ACHN (cell line): ENCODE measurements around the gene NRL.

Experiments used
- DNase-seq: peaks from one replicate; pipeline ENCODE4 v3.0.0-alpha.2; 2015
- in situ Hi-C: cut with HindIII; loops from 2 replicates; pipeline ENCODE4 v1.10.0; 2017; ENCODE audit warnings: low sequenced_read_pairs, low pct_ligation_motif_present, low pct_unique_long_range_greater_than_20kb

NRL gene

DNA sequence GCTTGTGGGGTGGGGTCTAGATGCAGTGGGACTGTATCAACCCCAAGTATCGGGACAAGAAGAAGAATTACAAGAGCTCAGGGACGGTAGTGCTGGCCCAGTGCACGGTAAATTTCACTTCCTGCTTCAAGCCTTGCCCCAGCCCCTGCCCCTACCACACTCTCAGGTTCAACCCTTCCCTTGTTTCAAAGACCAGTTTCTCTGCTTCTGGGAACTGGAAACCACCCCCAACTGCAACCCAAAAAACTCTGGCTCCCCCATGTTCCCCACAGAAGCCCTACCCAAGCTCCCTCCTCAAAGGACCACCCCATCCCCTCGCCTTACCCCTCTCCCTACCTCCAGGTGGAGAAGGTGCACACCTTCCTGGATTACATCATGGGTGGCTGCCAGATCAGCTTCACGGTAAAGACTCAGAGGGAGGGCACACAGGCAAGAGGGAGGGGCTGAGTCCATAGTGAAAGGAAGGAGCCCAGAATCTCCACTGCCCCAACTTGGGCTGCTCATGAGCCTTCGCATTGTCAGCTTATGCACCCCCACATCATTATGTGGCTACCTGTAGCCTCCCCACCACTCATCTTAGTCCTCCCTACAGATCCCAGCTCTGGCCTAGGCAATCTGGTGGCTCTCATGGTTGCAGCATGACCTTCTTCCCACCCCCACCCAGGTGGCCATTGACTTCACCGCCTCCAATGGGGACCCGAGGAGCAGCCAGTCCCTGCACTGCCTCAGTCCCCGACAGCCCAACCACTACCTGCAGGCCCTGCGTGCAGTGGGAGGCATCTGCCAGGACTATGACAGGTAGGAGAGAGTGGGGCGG lies 39.1 kb downstream of the NRL start:
- DNase-seq, result no peak
- in situ Hi-C loops, result no loop called here

DNA sequence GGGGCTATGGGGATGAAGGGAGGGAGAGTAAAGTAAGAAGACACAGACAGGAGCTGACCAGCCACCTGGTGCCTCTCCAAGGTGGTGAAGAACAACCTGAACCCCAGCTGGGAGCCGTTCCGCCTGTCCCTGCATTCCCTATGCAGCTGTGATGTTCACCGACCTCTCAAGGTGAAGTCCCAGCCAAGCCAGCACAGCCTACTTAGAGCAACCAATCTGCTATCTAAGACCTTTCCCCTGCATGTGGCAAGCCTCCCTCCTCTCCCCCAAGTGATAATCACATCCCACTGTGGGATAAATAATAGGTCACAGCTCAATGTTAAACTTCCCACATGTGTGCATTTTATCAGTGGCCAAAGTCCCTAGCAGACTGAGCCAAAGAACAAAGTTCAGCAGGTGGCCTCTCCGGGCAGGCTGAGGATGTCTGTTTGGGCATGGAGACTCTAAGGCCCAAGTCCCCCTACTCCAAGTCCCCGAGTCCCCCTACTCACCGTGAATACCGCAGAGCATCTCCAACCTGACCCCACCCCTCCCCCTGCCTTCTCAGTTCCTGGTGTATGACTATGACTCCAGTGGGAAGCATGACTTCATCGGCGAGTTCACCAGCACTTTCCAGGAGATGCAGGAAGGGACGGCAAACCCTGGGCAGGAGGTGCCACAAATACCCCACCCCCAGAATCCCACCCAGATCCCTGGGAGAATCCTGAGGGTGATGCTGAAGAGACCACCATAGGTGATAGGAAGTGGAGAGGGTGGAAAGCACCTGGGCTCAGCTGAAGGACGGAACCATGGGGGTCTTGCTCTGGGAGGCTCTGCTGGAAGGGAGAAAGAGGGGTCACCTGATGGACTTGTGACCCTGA lies 39.9 kb downstream of the NRL start:
- in situ Hi-C loops, result no loop called here
- DNase-seq, result no peak

DNA sequence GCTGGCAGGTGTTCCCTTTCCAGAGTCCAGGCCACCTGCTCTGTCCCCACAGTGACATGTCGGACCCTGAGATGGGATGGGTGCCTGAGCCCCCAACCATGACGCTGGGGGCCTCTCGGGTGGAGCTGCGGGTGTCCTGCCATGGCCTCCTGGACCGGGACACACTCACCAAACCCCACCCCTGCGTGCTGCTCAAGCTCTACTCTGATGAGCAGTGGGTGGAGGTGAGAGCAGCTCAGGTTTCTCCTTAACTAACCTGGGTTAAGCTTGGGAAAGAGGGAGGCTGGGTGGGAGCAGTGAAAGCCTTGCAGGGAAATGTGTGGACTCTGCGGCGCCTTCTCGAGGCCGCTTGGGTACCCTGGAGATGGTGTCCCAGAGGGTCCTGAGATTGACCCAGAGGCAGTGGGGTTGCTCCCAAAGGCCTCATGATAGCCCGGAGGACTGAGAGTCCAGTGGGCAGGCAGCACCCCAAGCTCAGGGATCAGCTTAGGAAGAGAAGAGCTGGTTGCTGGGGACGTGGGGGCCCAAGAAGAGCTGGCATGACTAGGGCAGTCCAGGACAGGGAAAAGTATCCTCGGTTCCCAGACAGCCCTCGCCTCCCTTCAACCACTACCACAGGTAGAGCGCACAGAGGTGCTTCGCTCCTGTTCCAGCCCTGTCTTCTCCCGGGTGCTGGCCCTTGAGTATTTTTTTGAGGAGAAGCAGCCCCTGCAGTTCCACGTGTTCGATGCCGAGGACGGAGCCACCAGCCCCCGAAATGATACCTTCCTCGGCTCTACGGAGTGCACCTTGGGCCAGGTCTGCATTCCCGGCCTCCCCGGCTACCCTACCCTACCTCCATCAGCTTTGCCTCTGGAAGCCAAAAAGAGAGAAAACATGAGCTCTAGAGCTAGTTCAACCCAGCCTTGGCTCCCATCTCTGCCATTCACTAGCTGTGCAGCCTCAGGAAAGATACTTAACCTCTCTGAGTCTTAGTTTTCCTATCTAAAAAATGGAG lies 41.6 kb downstream of the NRL start:
- no peak for DNase-seq
- in situ Hi-C loops, result no loop called here

DNA sequence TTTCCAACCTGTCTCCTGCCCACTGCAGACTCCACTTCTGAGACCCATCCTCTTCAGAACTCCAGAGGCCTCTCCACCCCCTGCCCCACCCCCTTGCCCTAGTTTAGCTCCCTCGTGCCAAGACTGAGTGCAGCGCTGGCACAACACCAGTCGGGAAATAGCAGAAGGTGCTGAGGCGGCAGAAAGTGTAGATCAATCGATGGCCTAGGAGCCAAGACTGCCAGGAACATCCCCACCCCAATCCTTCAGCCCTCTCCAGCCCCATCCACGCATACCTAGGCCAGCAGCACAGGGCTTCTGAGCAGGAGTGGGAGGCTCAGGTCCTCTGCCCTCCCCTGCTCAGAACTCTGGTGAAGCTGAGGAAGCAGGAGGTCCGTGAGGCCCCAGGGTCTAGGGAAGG lies 42.3 kb downstream of the NRL start:
- DNase-seq, result no peak

DNA sequence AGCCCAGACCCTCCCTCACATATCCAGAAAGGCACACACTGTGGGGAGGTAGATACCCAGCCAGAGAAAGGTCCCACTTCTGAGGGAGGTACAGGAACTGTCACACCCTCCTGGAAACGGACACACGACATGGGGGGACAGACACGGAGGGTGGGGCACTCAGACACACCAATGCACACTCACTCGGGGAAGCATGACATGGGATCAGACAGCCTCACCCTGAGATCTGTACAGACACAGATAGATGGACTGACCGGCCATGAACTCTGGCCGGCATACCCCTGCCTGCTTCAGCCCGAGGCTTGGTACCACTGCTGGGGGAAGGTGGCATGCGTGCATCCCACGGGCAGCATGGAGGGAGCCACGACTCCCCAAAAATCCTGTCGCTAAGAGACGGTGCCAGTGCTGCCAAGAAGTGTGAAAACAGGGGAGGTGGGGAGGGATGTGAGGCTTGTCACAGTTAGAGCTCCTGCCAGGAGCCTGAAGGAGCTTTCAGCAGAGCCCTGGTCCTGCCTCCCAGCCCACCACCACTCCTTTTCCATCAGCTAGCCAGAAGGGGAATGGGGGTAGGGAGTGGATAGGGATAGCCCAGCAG lies 42.8 kb downstream of the NRL start:
- in situ Hi-C loops, result no loop called here
- DNase-seq, result no peak

More for the DNA sequence above, 42.3 kb downstream of the NRL start:
- in situ Hi-C loops, result no loop called here

DNA sequence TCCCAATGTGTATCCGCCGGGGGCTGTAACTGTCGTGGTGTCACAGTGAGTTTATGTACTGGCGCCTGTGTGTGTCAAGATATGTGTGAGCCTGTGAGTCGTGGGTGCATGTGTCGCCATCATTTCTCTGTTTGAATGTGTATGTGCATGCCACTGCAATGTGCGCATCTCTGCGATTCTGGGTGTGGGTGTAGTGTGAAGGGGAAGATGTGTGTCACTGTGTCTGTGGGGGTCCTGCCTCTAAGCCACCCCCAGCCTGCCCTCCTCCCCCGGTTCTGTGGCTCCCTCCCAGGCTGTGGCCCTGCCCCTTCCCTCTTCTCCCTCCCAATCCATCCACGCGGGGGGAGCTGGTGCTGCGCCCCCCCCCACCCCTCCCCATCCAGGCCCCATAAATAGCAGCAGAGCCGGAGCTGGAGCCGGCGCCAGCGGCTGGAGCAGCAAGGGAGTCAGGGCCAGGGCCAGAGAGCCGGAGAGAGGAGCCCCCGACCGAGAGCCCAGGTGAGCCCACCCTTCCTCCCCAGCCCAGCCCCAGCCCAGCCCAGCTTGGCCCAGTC lies 43.5 kb downstream of the NRL start, which contains the start of gene CPNE6:
Gene CPNE6, plus strand, starts transcription at position 419 of the 554 bp plus-strand sequence. CDS start 1,375 bp downstream, outside the sequence.
- DNase-seq, result no peak
- in situ Hi-C loops, result no loop called here

DNA sequence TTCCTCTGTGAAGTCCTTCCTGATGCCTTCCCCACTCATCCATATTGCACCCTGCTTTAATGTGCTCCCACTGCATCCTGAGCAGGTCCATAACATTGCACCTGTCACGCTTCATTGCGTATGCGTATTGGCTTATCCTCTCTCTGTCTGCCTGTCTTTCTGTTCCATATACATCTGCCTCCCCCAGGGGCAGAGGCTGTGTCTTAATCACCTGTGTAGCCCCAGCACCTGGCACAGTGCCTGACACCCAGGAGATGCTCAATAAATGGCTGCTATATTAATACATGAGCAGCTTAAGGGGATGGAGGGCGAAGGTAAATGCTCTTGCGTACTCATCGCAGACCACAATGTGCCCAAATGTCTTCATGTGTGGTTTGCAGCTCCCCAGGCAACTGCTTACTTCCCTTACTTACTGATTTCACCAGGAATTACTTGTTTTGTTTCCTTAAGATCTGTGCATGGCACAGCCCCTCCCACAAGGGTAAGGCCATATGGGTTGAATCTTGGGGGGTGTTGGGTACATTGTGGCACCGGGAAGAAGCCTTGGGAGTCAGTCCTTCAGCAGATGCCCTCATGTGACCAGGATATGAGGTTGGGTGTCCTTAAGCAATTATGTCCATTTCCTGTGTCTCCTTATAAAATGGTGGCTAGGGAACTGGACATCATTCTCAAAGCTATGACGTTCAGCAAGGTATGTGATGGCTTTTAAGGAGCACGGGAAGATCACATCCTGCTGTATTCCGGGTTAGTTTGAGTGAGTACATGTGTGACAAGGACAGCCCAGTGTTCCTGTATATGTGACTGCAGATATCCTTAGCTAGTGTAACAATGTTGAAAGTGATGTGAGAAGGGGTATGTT lies 44.2 kb downstream of the NRL start:
- DNase-seq, result no peak
- in situ Hi-C loops, result no loop called here

DNA sequence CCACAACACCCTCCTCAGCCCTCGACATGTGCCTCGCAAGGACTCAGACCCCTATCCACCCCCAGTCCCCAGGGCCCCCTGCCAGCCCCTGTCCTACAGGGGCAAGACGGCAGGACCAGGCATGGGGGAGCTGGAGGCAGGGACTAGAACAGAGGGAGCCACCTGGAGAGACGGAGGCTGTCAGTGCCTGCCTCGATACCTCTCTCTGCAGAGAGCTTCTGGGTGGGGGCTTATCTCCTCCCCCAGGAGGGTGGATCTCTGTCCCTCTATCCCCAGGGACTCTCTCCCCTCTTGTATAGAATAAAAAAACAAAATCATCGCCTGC lies 45.4 kb downstream of the NRL start:
- in situ Hi-C loops, result no loop called here
- no peak for DNase-seq

DNA sequence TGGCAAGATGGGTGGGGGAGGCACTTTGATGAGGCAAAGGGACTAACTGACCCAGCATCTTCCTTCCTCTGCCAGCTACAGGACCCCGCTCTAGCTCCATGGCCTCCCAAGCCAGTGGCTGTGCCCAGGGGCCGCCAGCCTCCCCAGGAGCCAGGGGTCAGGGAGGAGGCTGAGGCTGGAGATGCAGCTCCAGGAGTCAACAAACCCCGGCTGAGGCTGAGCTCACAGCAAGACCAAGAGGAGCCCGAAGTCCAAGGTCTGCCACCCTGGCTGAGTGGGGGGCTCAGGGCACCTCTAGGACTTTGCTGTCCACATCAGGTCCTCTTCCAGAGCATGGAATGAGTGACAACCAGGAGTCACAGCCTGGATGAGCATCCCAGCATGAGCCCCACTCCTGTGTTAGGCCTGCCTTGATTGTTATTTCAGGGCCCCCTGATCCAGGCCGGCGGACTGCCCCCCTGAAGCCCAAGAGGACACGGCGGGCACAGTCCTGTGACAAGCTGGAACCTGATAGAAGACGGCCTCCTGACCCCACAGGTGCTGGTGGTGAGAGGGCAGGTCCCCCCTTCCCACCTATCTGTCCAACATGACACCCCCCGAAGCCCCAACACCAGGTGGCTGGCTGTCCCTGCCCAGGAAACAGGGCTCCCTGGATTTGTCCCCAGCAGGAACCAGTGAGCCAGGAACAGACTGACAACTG lies 45.9 kb downstream of the NRL start:
- in situ Hi-C loops, result no loop called here
- DNase-seq, result no peak

DNA sequence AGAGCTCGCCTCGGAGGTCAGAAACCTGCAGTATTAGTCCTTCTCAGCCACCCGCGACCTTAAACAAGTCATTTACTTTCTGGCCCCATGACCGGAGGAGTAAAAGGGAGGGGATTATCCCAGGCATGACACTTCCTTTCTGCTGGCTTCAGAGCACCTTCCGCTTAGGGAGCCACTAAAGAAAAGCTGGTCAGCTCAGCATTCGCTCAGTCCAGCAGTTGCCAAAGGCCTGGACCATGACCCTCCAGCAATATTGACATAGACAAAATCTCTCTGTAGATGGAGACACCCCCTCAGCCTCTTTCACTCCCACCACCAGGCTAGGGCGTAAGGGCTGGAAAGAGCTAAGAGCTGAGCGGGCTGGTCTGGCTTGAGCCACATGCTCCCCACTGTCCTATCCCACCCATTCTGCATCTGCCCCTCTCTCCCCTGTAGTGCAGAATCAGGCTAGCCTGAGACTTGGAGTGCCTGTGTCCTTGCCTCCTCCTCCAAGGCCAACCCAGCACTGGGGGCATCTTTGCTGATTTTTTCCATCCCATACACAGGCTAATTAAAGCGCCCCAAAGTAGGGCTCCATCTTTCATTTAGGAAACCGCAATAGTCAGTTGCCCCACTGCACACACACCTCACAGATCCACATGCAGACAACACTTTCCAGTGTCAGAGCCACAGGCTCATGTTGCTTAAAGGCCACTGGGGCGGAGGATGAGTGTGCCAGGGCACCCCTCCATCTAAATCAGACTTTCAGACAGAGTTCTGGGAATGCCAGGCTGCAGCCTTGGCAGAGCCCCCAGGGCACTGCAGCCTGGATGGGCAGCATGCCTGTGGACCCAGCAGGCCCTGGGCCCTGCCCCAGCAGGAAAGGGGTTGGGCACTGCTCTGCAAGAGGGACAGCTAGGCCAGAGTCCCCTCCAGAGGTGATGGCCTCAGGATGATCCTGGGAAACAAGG lies 47.3 kb downstream of the NRL start:
- DNase-seq, result no peak
- in situ Hi-C loops, result no loop called here

DNA sequence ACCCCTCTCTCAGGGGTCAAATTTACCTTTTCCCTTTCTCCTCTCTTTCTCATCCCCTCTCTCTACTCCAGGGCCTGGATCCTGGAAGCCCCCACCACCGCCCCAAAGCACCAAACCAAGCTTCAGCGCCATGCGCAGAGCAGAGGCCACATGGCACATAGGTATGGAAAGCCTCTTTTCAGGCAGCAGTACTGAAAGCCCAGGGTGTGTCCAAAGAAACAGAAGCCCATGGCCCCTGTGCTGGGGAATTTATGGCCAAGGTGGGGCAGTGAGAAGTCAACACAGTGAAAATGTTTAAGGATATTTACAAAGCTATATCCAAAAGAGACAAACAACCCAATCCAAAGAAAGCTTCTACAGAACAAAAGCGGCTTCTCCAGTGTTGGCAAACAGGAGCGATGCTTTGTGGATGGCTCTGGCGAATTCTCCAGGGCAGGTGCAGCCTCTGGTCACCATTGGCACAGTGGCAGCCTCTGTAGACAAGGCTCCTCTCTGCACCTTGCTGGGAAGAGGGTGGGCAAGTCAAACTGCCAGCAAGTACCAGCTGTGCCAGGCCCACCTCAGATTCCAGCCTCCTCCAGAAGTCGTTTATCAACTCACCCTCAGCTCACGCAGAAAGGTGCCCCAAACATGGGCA lies 48.1 kb downstream of the NRL start:
- DNase-seq, result no peak
- in situ Hi-C loops, result no loop called here

DNA sequence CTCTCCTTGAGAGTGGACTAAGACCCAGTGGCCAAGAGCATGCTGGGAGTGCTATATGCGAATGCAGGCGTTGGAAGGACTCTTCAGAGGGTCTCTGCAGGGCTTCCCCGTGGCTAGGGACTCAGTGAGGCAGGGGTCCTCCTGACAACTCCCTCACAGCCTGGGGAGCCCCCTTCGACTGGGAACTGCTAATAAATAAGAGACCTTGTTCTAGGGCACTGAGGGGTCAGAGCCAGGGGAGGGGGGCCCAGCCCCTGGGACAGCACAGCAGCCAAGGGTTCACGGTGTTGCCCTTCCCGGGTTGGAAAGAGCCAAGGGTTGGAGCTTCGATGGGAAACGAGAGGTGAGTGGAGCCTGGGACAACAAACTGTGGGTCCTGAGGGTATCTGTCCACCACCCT lies 49.3 kb downstream of the NRL start:
- in situ Hi-C loops, result no loop called here
- no peak for DNase-seq

DNA sequence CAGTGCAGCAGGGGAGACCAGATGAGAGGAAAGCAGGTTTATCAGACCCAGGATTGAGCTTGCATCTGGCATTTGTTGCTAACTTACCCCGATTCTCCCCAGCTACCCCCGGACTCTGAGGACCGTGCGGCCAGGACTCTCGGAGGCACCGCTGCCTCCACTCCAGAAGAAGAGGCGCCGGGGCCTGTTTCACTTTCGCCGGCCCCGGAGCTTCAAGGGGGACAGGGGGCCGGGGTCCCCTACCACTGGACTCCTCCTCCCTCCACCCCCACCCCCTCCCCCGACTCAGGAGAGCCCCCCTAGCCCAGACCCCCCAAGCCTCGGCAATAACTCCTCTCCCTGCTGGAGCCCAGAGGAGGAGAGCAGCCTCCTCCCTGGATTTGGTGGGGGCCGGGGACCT lies 49.9 kb downstream of the NRL start:
- in situ Hi-C loops, result no loop called here
- no peak for DNase-seq

DNA sequence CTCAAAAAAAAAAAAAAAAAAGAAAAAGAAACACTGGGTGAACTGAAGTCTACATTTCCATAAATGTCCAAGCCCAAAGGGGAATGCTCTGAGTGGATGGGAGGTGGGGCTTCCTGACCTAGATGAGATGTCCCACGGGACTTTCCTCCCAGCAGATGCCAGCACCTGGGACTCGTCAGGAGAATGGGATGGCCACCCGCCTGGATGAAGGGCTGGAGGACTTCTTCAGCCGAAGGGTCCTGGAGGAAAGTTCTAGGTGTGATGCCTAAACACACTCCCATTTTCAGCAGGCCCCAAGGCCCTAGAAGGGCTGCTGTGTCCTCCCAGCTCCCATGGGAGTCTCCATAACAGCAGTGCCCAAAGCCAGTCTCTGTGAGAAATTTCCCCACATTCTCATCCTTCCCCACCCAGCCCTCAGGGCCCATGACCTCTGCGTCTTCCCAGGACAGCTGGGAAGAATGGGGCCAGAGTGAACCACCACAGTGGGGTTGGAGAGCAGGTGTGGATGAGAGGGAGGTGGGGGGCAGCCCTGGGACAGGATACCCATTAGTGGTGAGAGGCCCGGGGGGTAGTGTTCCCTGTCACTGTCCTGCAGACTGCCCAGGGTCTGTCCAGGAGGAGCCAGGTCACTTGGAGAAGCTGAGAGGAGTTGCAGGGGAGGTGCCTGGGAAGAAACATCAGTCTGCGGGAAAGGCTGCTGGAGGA lies 50.5 kb downstream of the NRL start:
- in situ Hi-C loops, result no loop called here
- DNase-seq, result no peak
